ENCODE measurements around the gene GAL3ST2.

Gene GAL3ST2

DNA sequence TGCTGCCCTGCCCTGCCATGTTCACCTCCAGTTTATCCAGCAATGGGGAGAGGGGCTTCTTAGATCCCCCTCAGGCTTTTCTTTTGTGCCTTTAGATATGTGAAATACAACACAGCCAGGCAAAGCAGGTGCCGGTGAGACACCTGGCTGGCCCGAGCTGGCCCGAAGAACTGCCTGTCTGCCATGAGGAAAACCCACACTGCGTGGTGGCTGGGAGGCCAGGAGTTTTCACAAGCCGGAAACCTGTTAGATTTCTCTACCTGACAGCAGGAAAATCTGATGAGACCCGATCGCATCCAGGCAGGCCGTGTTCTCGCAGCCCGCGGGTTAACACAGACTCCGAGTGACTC lies 5.7 kb upstream of the GAL3ST2 start:
- TF ChIP-seq EZH2phosphoT487 (IDR thresholded peaks at IDR 0.05; ENCODE audit: borderline replicate concordance, low read length) (no peak), CTCF (IDR thresholded peaks at IDR 0.05; ENCODE audit: low read depth, low read length, poor library complexity, severe bottlenecking) (no peak)
- Histone ChIP-seq H3K4me1 (ENCODE audit: control insufficient read depth, low read length) (peaks cover 4% of the 10 kb centered on the region), H3K9me2 (replicated peaks; ENCODE audit: control insufficient read depth, low read length) (no peaks in the 10 kb centered on the region), H3K4me2 (ENCODE audit: low read length) (no peak overlapping the region), H3K36me3 (ENCODE audit: control insufficient read depth, low read length) (no peaks in the 10 kb centered on the region), H3K27ac (ENCODE audit: low read depth, low read length) (no peak overlapping the region), H3K79me2 (ENCODE audit: control insufficient read depth, low read length) (no peaks in the 10 kb centered on the region), H3K4me3 (ENCODE audit: low read length) (no peak overlapping the region), H3K9me3 (ENCODE audit: control insufficient read depth, insufficient read depth, low read length) (no peaks in the 10 kb centered on the region), H3K27me3 (ENCODE audit: control insufficient read depth, low read length) (no peaks in the 10 kb centered on the region), H4K20me1 (ENCODE audit: control insufficient read depth, insufficient read depth, low read depth, low read length) (no peaks in the 10 kb centered on the region), H3F3A (ENCODE audit: control insufficient read depth, insufficient read depth) (0 out of 2 replicates have a peak, but pooled peaks cover 4% of the 10 kb centered on the region)

DNA sequence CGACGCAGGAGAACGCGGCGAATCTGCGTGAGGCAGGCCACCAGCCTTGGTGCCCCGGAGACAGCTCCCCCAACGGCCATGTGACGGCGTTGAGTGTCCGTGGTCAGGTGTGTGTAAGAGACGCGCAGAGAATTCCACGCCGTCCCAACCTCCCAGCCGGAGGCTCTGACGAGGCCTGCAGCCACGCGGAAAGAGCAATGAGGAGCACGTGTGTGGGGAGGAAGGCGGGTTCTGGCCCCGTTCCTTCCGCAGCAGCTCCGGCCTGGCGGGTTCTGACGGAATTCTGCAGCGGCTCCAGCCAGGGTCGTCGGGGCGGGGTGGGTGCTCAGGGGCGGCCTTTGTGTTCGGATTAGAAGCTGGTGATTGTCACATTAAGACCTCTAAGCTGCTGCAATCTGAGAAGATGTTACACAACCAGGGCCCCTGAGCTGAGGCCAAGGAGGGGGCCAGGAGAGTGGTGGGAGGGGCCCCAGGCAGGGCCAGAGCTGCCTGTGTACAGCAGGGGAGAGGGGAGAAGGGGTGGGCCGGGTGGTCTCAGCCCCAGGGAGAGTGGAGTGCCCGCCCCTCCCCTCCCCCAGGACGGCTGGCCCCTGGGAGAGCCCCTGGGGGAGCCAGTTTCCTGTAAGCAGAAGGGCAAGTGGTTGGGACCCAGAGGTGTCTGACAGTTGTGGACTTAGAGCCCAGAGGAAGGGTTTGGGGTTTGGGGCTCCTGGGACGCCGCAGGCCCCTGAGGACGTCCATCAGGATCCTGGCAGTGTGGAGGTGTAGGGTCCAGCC lies 5.1 kb upstream of the GAL3ST2 start:
- Histone ChIP-seq H3K9me3 (ENCODE audit: control insufficient read depth, insufficient read depth, low read length) (no peaks in the 10 kb centered on the region), H3F3A (ENCODE audit: control insufficient read depth, insufficient read depth) (0 out of 2 replicates have a peak, but pooled peaks cover 4% of the 10 kb centered on the region), H3K4me3 (ENCODE audit: low read length) (no peak overlapping the region), H4K20me1 (ENCODE audit: control insufficient read depth, insufficient read depth, low read depth, low read length) (no peaks in the 10 kb centered on the region), H3K79me2 (ENCODE audit: control insufficient read depth, low read length) (no peaks in the 10 kb centered on the region), H3K4me1 (ENCODE audit: control insufficient read depth, low read length) (peaks cover 4% of the 10 kb centered on the region), H3K36me3 (ENCODE audit: control insufficient read depth, low read length) (no peaks in the 10 kb centered on the region), H3K9me2 (replicated peaks; ENCODE audit: control insufficient read depth, low read length) (no peaks in the 10 kb centered on the region), H3K4me2 (ENCODE audit: low read length) (no peak overlapping the region), H3K27ac (ENCODE audit: low read depth, low read length) (no peak overlapping the region), H3K27me3 (ENCODE audit: control insufficient read depth, low read length) (no peaks in the 10 kb centered on the region)
- TF ChIP-seq EZH2phosphoT487 (IDR thresholded peaks at IDR 0.05; ENCODE audit: borderline replicate concordance, low read length) (no peak), CTCF (IDR thresholded peaks at IDR 0.05; ENCODE audit: low read depth, low read length, poor library complexity, severe bottlenecking) (no peak)

- Histone ChIP-seq H3K27ac (ENCODE audit: low read depth, low read length) (no peak overlapping the region), H3K4me2 (ENCODE audit: low read length) (no peak overlapping the region), H3K4me3 (ENCODE audit: low read length) (no peak overlapping the region)
These were observed 4.5 kb upstream of the GAL3ST2 start for GRCh38 chr2:241772063-241772499.

More at GRCh38 chr2:241772063-241772499, 4.5 kb upstream of the GAL3ST2 start:
- Histone ChIP-seq H3K9me3 (ENCODE audit: control insufficient read depth, insufficient read depth, low read length) (no peaks in the 10 kb centered on the region), H3K4me1 (ENCODE audit: control insufficient read depth, low read length) (peaks cover 4% of the 10 kb centered on the region), H3K9me2 (replicated peaks; ENCODE audit: control insufficient read depth, low read length) (no peaks in the 10 kb centered on the region), H3K79me2 (ENCODE audit: control insufficient read depth, low read length) (no peaks in the 10 kb centered on the region), H3F3A (ENCODE audit: control insufficient read depth, insufficient read depth) (0 out of 2 replicates have a peak, but pooled peaks cover 4% of the 10 kb centered on the region), H3K27me3 (ENCODE audit: control insufficient read depth, low read length) (no peaks in the 10 kb centered on the region), H4K20me1 (ENCODE audit: control insufficient read depth, insufficient read depth, low read depth, low read length) (no peaks in the 10 kb centered on the region), H3K36me3 (ENCODE audit: control insufficient read depth, low read length) (no peaks in the 10 kb centered on the region)
- TF ChIP-seq CTCF (IDR thresholded peaks at IDR 0.05; ENCODE audit: low read depth, low read length, poor library complexity, severe bottlenecking) (no peak), EZH2phosphoT487 (IDR thresholded peaks at IDR 0.05; ENCODE audit: borderline replicate concordance, low read length) (no peak)

Data from DOHH2 (cell line).